GM21737 (cell line): Measurements from ENCODE around the gene ZDHHC8.

Experiments used
- ATAC-seq: cut with Tn5 transposase; IDR thresholded peaks from one replicate; pipeline ENCODE4 v1.9.1; 2021; ENCODE audit warnings: mild to moderate bottlenecking, moderate library complexity; ENCODE audit not compliant: unreplicated experiment

The ZDHHC8 gene

GRCh38 chr22:20112623-20113511, 18.7 kb upstream of the ZDHHC8 start:
- no peak for ATAC-seq

DNA sequence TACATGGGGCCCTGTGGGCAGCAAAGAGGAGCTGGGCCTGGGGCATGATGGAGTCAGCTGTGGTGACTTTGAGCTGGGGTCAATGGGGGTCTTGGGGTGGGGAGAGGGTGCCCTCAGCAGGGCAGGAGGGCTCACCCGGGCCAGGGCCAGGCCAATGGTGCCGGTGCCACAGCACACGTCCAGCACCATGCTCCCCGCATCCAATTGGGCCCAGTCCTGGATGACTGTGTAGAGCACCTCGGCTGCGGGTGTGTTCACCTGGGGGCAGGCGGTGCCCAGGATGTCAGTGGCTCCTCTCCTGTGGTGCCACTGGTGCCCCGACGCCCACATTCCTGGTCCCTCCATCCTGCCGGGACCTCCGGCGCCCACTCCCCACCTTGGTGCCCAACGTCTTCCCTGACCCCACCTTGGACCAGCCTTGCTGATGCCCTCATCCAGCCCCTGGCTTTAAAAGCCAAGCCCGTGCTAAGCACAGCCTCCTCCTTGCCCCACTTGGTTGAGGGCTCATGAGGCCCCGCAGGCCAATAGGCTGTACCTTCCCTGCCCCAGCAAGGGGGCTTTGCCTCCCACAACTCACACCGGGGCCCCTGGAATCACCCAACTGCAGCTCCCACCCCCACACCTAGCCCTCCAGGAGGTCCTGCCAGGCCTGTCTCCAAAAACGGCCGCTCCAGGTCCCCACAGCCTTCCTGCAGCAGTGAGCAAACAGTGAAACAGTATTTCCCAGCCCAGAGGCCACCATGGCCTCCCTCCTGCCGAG, 17.9 kb upstream of the ZDHHC8 start:
- no peak for ATAC-seq

GRCh38 chr22:20114506-20115475, 16.8 kb upstream of the ZDHHC8 start:
- no peak for ATAC-seq

DNA sequence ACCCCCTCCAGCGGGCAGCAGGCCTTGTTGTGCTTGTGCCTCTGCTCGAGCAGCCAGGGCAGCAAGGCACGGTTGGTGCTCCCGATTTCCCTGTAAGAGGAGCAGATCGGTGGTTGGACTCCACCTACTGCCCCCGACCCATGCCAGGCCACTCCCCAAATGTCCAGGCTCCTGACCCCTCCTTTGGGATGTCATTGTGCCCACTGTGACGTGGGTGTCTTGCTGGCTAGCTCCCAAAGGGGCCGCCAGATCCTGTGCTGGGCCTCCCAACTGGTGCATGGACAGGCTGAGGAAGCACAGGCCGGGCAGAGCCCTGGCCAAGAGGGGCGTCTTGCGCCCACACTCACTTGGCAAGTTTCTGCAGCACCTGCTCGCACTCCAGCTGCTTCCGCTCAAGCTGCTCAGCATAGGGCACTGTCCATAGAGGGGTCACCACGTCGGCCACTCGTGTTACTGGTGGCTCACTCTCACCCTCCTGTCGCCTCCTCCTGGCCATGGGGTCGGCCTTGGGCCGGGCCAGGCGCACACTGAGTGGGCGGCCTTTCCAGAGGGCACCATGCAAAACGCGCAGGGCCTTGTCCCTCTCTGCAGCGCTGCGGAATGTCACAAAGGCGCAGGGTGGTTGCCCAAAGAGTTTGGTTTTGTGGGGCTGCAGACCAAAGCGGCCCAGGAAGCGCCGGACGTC, 15.8 kb upstream of the ZDHHC8 start, which contains the start of gene RANBP1:
Gene RANBP1 (plus strand): TSS at position 414 of the 685 bp plus-strand sequence. CDS start 81 bp downstream, at position 495.
- ATAC-seq: no peak

- ATAC-seq: no peak
Measured at GRCh38 chr22:20116376-20116950, 15.1 kb upstream of the ZDHHC8 start.

- ATAC-seq: peak; percentile 74
Measured at GRCh38 chr22:20116951-20117632, 14.5 kb upstream of the ZDHHC8 start, which contains the start of gene TRMT2A. TSS of gene TRMT2A (minus strand) at chr22:20117226. CDS start at chr22:20116906, 320 bp downstream.

GRCh38 chr22:20117633-20118299, 13.8 kb upstream of the ZDHHC8 start:
- peak; percentile 19 for ATAC-seq

DNA sequence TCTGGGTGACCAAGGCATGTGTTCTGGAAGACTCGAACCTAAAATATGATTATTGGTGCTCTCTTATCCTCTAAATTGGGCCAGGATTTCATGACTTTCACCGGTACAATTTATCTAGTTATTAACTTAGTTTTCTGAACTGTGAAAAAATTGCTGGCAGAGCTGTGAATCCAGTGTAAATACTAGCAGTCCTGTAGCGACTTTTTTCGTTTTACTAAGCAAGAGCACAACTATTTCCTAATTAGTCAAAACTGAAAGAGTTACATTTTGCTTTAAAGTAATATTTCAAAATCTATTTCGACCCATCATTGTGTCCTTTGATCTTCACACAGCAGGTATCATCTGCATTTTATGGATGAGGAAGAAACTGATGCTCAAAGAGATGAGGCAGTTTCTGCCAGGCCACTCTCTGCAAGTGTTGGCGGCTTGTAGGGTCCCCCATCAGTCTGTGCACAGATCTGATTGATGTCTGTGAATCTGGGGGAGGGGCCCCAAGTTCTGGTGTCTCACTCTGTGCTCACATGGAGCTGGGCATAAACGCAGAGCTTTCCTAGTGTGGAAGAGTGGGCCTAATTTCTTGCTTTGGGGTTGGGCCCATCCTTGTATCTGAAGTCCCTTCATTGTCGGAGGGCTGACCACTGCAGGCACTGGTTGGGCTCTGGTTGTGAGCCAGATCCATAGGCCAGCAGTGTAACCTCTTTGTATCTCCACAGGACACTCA, 13.1 kb upstream of the ZDHHC8 start:
- ATAC-seq: no peak

- no peak for ATAC-seq
Measured at GRCh38 chr22:20121856-20122415, 9.7 kb upstream of the ZDHHC8 start.

- no peak for ATAC-seq
Measured at GRCh38 chr22:20123366-20124082, 8.1 kb upstream of the ZDHHC8 start.

DNA sequence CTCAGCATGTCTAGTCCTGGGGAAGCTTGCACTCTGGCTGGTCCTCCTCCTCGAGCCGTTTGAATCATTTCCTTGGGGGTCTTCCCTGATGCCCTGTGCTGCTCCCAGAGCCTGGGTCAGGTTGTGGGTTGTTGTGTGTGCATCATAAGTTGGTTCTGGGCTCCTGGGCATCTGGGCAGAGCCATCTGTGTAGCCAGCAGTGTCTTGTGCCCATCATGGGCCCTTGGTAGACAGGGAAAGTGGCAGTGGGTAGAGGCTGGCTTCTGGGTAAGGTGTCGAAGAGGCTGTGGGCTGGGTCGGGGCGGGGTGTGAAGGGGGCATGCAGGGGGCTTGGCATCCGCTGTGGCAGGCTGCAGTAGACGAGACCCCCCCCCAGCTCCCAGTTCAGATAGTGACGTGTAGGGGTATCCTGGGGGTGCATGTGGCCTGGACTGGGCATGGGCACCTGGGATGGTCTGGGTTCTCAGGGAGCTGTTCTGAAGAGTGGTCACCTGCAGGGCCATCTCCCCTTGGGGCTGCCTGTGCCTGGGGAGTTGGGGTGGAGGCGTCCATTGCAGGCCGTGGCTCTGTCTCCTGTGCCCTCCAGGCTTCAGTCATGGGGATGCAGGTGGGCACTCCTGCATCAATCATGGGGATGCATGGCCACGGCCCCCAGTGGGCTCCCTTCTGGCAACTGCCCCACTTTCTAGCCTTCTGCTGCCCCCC, 7.4 kb upstream of the ZDHHC8 start:
- no peak for ATAC-seq

DNA sequence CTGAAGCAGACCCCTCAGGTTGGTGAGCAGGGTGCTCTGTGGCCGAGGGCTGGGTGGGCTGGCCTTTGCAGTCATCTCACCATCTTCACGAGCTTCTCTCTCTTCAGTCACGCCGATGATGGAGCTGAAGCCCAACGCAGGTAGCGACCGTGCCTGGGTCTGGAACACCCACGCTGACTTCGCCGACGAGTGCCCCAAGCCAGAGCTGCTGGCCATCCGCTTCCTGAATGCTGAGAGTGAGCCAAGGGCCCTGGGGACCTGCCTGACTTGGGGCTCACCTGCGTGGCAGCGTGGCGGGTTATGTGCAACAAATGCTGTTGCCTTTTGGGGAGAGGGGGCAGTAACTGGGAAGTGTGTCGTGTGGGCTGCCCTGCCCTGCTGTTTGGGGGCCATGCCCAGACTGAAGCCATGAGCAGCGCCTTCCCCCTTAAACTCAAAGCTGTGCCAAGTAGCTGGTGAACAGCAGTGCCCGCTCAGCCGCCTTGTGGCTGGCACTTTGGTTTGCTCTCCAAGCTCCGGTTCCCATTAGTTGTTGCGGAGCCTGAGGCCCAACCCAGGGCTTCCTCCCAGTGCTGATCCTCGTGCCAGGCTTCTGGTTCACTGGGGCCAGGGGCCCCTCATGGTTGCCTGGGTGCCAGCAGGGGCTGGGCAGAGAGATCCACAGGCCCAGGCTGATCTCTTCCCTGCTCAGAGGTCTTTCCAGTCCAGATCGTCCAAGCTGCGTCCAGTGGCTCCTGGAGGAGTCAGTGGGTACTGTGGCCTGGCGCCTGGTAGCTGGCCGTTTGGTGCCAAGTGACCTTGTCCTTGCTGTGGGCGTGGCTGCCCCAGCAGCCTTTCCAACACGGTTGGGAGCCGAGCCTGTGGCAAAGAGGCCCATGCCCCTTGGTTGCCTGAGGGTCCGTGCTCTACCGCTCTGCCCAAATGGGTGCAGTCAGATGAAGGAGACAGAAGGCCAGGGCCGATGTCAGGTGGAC, 6.1 kb upstream of the ZDHHC8 start:
- ATAC-seq: no peak

DNA sequence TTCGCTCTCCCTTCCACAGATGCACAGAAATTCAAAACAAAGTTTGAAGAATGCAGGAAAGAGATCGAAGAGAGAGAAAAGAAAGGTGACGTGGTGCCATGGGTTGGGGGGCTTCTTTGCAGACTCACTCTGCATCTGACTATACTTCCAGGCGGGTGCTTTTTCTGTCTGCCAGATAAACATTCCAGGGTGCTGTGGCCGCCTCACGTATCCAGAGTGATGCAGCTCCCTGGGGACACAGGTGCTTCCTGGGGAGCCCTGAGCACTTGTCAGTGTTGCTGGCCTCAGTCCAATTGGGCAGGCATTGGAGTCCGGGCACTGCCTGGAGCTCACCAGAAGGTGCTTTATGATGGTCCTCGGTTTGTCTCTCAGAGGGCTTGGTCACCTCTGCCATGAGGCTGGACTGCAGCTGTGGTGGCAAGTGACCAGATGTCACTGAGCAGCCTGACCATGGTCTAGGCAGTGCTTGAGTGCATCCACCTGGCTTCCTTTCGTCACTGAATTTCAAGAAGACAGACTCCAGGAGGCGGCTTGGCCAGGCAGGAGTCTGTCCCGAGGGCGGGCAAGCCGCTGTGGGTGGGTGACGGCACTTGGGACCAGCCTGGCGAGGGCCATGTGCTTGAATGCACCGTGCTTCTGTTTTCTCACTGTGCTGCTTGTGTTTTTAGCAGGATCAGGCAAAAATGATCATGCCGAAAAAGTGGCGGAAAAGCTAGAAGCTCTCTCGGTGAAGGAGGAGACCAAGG, 5.1 kb upstream of the ZDHHC8 start:
- no peak for ATAC-seq

- no peak for ATAC-seq
Measured at GRCh38 chr22:20127318-20127868, 4.2 kb upstream of the ZDHHC8 start.
